Suprapubic skin (tissue), 4 donors: Measurements from ENCODE around the gene VKORC1L1.

ENCODE experiments used
- CTCF ChIP-seq, 2 donors: fragments of 200-600 bp in 1 of 2; fragments of 450-650 bp in 1 of 2; sonication (generic) in 1 of 2; IDR thresholded peaks; one replicate each; pipeline ENCODE4 v1.5.1; 2016 to 2019; ENCODE audit warnings: antibody characterized with exemption in 2 of 2, mild to moderate bottlenecking in 1 of 2, moderate library complexity in 1 of 2
- EP300 ChIP-seq: sonication (generic); formaldehyde crosslinking; IDR thresholded peaks from one replicate; pipeline ENCODE4 v1.6.1; 2017; ENCODE audit warnings: antibody characterized with exemption
- POLR2A ChIP-seq, 2 donors: fragments of 450-650 bp; IDR thresholded peaks; one replicate each; pipeline ENCODE4 v1.6.1; 2017; ENCODE audit warnings: antibody characterized with exemption in 2 of 2, mild to moderate bottlenecking in 2 of 2, moderate library complexity in 2 of 2
- POLR2AphosphoS5 ChIP-seq, 3 donors: sonication (generic); formaldehyde crosslinking; IDR thresholded peaks; one replicate each; pipeline ENCODE4 v1.6.1; 2017; ENCODE audit warnings: antibody characterized with exemption in 3 of 3

DNA sequence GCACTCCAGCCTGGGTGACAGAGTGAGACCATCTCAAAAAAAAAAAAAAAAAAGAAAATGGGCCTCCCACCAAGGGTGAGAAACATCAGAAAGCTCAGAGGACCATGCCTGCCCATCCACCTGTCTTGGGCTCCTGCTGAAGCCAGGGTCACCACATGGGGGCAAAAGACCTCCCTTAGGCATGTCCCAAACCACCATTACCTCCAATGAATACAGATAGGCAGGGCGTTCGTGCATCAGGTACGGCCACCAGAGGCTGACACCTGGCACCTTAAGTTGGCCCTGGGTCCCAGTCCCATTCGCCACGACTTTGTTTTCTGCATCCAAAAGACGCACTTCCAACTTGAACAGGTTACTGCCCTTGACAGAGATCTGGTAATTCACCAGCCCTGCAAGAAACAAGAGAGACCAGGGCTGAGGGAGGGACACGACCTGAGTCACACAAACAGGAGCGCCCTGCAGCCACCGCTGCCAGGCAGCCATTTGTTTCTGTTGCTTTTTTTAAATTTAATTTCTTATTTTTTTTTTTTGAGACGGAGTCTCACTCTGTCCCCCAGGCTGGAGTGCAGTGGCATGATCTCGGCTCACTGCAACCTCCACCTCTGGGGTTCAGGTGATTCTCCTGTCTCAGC, 103.1 kb downstream of the VKORC1L1 start:
- TF ChIP-seq CTCF (IDR thresholded peaks at IDR 0.05) (no peak), POLR2A (IDR thresholded peaks at IDR 0.05) (no peak), POLR2AphosphoS5 (IDR thresholded peaks at IDR 0.05) (no peak), EP300 (no peak)
